HG02642 (cell line): ENCODE measurements around the gene TMEM269.

ENCODE experiments used
- ATAC-seq: cut with Tn5 transposase; IDR thresholded peaks from one replicate; pipeline ENCODE4 v1.9.1; 2021; ENCODE audit warnings: mild to moderate bottlenecking; ENCODE audit not compliant: unreplicated experiment, poor library complexity

TMEM269 gene

DNA sequence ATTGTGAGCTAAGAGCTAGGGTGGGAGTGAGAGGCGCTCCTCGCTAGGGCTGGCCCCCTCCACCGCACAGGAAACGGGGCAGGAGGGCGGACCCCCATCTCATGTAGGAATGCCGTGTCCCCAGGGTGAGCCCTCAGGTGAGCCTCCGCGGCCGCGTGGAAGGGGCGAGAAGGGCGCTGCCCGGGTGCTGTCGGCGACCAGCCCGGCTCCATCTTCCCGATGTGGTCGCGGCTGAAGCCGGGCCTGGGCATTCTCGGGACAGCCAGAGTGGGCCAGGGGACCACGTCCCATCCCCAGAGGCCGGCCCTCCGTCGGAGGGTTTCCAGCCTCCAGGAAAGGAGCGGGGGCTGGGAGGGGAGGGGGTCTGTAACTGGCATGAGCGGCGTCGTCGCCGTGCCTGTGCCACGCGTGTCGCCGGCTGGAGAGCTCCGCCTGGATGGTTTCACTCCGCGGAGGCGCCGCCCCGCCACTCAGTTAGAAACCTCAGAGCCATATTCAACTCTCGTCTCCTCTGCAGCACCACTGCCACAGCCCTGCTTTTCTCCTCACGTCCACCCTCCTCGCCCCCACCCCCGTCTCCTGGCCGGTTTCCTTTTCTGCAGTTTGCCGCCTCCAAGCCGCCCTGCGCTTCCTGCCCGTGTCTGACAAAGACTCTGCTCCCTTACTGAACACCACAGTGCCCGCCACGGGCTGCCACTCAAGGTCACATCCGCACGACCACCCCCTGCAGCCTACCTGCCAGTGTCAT is at the start of gene TMEM269:
TSS of gene TMEM269 (plus strand) at position 46 of the 748 bp plus-strand sequence. CDS start 4,903 bp downstream, outside the sequence.
- ATAC-seq, result no peak

DNA sequence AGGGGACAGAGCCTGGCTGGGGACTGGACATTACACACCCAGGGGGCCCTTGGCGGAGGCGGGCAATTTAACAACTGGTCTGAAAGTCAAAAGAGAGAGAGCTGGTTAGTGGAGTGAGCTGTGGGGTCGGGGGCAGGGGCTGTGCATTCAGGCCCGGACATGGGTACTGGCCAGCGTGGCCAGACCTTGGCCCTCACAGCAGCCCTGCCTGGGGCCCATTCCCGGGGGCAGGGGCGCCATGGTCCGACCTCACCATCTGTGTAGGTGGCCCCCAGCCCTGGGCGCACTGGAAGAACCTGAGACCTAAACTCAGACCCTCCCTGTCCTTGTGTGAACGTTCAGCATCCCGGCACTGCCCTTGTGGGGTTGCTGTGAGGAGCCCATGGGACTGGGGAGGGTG is 49.7 kb upstream of the TMEM269 start:
- ATAC-seq, result no peak

DNA sequence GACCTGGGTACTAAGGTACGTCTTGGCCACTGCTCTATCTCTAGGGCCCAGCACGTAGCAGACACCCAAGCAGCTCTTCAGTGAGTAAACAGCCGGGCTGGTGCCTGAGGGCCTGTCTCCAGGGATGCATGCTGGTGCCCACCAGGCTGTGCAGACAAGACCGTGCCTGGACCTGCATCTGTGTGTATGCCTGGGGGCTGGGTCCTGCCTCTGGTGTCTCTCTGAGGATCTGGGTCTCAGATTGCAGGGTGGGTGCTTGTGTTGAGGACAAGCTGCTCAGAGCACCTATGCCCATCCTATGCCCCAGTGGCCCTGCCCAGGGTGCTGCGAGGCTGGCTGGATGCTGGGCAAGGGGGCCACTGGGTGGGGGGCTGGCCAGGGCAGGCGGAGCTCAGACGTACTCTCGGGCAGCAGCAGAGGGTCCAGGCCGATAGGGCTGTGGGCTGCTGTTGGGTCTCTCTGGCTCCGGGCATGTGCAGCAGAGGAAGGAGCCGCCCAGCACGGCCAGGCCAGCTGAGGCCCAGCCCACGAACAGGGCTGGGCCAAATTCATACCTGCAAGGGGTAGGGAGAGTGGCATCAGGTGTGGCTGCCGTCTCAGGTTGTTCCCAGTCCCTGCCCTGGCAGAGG is 49.2 kb upstream of the TMEM269 start:
- ATAC-seq, result no peak

GRCh38 chr1:42736152-42736551 is 48.6 kb upstream of the TMEM269 start:
- no peak for ATAC-seq

- no peak for ATAC-seq
Observed at GRCh38 chr1:42736571-42737200, 48.1 kb upstream of the TMEM269 start.

DNA sequence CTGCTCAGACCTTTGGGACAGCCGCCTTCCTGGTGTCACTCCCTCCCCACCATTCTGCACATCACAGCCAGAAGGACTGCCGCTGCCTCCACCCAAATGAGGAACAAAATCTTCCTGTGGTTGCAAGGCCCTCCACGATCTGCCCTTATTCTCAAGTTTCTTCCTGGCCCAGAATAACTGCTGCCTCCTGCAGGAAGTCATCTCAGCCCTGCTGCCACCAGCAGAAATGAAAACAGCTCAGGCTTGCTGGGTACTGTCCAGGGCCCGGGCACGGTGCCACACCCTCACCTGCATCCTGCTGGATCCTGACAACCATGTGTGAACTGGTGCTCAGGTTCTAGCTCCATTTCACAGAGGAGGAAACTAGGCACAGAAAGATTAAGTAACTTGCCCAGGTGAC is 47.5 kb upstream of the TMEM269 start:
- no peak for ATAC-seq

GRCh38 chr1:42737986-42738677 is 46.7 kb upstream of the TMEM269 start:
- no peak for ATAC-seq

DNA sequence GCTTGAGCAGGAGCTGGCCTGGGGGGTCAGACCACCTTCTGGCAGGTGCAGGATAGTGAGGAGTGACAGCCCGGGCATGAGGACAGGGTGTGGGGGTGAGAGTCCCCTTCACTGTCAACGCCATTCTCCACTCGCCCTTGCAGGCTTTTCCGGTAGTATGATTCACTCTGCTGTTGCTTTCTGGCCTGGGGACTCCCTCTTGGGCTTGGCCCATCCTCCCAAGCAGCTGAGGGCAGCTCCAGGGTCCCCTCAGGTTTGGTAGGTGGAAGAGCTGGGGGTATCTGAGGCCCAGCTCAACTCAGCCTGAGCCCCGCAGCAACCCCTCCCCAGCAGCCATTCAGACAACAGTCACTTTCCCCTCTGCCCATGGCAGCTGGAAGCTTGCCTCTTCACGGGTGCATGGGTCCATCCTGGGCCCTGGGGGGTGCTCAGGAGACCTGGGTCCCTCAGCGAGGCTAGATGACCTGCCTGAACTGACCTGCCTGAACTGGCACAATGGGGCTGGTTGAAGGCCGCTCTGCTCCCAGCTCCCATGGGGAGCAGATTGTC is 46.0 kb upstream of the TMEM269 start:
- no peak for ATAC-seq

GRCh38 chr1:42739753-42740700 is 44.8 kb upstream of the TMEM269 start, which contains the start of gene CLDN19:
TSS of gene CLDN19 (minus strand) at chr1:42740236. CDS start at chr1:42740063, 173 bp downstream.
- no peak for ATAC-seq

DNA sequence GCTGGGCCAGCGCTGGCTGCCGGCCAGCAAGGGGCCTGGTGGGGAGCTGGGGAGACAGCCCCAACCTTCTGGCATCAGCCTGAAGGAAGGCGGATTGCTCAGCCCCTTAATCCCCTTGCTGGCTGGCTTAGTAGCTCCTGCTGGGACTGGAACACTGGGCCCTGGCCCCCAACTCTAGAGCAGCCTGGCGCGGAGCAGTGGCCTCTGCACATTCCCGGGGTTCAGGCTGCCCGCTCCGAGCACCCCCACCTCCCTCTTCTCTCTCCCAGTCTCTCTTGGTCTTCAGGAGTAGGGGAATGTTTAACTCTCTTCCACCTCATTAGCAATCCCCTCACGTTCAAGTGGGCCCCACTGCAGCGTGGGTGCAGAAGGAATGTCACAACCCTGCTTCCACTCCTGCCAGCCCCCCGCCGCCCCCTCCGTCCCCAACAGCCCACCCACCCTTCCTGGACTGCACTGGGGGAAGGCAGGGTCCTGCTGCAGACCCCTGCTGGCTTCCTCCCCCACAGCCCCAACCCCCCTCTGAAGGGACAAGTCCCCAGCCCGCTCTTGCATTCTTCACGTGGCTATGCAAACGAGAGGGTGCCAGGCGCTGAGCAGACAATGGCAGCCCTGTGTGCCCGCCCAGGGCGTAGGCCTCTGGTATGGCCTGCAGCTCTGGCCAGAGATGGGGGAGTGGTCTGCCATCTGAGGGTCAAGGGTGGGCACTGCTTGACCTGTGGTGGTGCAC is 43.8 kb upstream of the TMEM269 start:
- ATAC-seq, result no peak

- no peak for ATAC-seq
Observed at GRCh38 chr1:42741706-42742105, 43.1 kb upstream of the TMEM269 start.

DNA sequence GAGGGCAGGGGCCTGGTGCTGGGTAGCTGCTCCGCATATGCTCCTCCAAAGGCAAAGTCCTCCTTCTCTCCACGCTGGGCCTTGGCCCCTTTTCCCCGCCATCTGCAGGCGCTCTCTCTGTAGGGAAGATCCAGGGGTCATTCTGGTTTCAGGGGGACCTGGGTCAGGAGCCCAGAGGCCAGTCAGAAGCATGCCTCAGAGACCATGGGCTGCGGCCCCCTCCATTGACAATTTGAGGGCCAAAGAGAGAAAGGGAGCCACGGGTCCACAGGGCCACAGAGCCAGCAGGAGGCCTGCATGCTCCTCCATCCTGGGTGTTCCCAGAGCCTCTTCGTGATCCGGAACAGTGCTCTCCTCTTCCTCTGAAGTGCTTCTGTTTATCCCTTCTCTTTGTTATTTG is 42.6 kb upstream of the TMEM269 start:
- ATAC-seq, result no peak

DNA sequence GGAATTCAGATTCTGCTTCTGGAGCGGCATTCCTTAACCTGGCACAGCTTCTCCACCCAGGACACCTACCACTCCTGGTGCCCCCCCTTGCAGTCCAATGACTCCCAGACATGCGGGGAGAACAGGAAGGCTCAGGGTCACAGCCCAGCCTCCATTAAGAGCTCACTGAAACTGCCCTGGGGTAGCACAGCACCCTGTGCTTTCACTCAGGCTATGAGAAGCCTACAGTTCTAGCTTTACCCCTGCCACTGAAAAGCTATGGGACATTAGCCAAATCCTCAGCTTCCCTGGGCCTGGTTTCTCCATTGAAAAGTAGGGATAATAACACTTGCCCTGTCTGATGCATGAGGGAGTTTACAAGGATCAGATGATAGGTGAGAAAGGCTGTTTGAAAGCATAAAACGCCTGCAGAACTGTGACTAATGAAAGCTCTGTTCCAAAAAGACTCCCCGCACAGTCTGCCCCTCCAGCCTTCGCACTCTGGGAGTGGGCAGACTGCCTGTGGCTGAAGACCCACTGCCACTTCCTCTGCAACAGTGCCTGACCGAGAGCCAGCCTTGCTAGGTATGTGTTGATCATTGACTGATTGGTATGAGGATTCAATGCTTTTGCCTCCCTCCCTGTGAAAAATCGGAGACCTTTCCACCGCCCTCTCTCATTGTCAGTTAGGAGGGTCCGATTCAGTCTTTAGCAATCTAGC is 42.0 kb upstream of the TMEM269 start:
- no peak for ATAC-seq

- ATAC-seq, result no peak
Observed at GRCh38 chr1:42743317-42744147, 41.3 kb upstream of the TMEM269 start.

- ATAC-seq, result no peak
Observed at GRCh38 chr1:42744148-42744413, 40.7 kb upstream of the TMEM269 start.

GRCh38 chr1:42745851-42746250 is 38.9 kb upstream of the TMEM269 start:
- ATAC-seq, result no peak

DNA sequence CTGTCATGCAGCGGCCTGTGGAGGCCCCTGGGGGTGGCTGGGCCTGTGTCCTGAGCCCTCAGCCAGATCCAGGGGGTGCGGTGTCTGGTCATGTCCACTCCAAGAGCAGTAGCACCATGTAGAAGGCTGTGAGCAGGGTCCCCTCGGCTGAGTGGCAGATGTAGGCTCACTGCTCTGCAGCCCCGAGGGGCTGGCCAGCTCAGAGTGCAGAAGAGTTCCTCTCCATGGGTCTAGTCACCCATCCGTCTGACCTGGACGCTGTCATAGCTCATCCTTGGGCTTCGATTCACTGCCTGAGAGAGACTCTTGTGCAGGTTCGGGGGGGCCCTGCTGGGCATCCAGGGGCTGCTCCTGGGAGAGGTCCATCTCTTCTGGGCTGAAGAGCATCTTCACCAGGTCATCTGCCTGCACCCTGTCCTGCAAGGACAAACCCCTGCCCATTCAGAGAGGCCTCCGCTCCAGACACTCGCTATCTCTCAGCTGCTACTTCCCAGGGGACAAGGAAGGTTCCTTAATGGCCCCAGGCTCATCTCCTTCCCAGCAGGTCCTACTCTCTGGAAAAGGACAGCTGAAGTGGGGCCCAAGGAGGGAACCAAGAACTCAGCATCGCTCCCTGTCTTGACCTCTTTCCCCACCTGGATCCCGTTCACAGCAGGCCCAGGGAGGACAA is 38.2 kb upstream of the TMEM269 start:
- no peak for ATAC-seq
